Endodermal cell (in vitro differentiated cells): ENCODE results near the gene PRPF19. TPM values are rescaled to one million over a fixed set of nuclear protein-coding genes. Genes with fewer than 3 reads are reported as not detected.

Experiments
- DNase-seq: peaks from one replicate; pipeline ENCODE4 v3.0.0-alpha.2; 2017
- H3K27ac ChIP-seq: 2 replicates; pipeline ENCODE4 v1.5.1; 2013; ENCODE audit warnings: mild to moderate bottlenecking, low read depth, low read length, moderate library complexity
- H3K27me3 ChIP-seq: 2 replicates; pipeline ENCODE4 v1.6.1; 2013; ENCODE audit warnings: mild to moderate bottlenecking, low read length, moderate library complexity; ENCODE audit not compliant: insufficient read depth, control insufficient read depth, poor library complexity, severe bottlenecking
- H3K36me3 ChIP-seq: 2 replicates; pipeline ENCODE4 v1.7.0; 2013; ENCODE audit warnings: mild to moderate bottlenecking, low read length, moderate library complexity; ENCODE audit not compliant: control insufficient read depth, insufficient read depth
- H3K4me1 ChIP-seq: one replicate; pipeline ENCODE4 v1.7.0; 2013; ENCODE audit warnings: low read length; ENCODE audit not compliant: control insufficient read depth, insufficient read depth
- H3K4me3 ChIP-seq: 2 replicates; pipeline ENCODE4 v1.5.1; 2013; ENCODE audit warnings: mild to moderate bottlenecking, low read length, moderate library complexity
- H3K9ac ChIP-seq: 2 replicates; pipeline ENCODE4 v1.6.1; 2013; ENCODE audit warnings: mild to moderate bottlenecking, low read length, moderate library complexity; ENCODE audit not compliant: poor library complexity, severe bottlenecking; ENCODE audit errors: extremely low read depth
- H3K9me3 ChIP-seq: 2 replicates; pipeline ENCODE4 v1.6.1; 2013; ENCODE audit warnings: mild to moderate bottlenecking, low read length, moderate library complexity; ENCODE audit not compliant: control insufficient read depth
- H3K27ac Mint-ChIP-seq: 2 replicates; pipeline ENCODE4 v1.8.0; 2020; ENCODE audit warnings: mixed read lengths
- H3K27me3 Mint-ChIP-seq: 2 replicates; pipeline ENCODE4 v1.8.0; 2021; ENCODE audit warnings: mild to moderate bottlenecking, mixed read lengths; ENCODE audit not compliant: insufficient read depth
- H3K36me3 Mint-ChIP-seq: 2 replicates; pipeline ENCODE4 v1.8.0; 2020; ENCODE audit warnings: low read depth, mixed read lengths
- H3K4me1 Mint-ChIP-seq: 2 replicates; pipeline ENCODE4 v1.8.0; 2020; ENCODE audit warnings: mixed read lengths
- H3K4me3 Mint-ChIP-seq: 2 replicates; pipeline ENCODE4 v1.8.0; 2020; ENCODE audit warnings: mild to moderate bottlenecking, moderate library complexity, mixed read lengths
- H3K9me3 Mint-ChIP-seq: 2 replicates; pipeline ENCODE4 v1.8.0; 2020; ENCODE audit warnings: mild to moderate bottlenecking, mixed read lengths
- CTCF ChIP-seq: fragments of 200-600 bp; sonication (generic); conservative IDR thresholded peaks from 2 replicates; pipeline ENCODE4 v1.5.0; 2021; ENCODE audit warnings: antibody characterized with exemption, mild to moderate bottlenecking
- WGBS, 2 experiments: methylation state at CpG; one replicate each; pipeline versions ENCODE4 v1.1.5 to v1.1.7; 2013; ENCODE audit warnings: missing lambda C conversion rate in 2 of 2, mixed read lengths in 1 of 2; ENCODE audit not compliant: insufficient coverage in 1 of 2, insufficient read length in 1 of 2; 5-methylcytosine and 5-hydroxymethylcytosine counted together
- total RNA-seq, 2 donors: library from RNA; stranded (reverse); fragmentation: NEBNext Ultra II Directional in 1 of 2; extraction: Animal tissue kit (Norgen Biotek cat#: 25700) in 1 of 2; gene quantifications; 2 replicates in 1 of 2; 3 replicates in 1 of 2; pipeline ENCODE4 v1.2.1, GENCODE V29; 2021

Gene PRPF19
- total RNA-seq, 2 donors from 2014 or later, result 106 to 109 TPM

GRCh38 chr11:60908803-60909202 lies 2.4 kb upstream of the PRPF19 start:
- Mint-ChIP-seq H3K27ac (no peak overlapping the region), H3K36me3 (no peaks in the 10 kb centered on the region), H3K4me3 (no peak overlapping the region), H3K4me1 (peaks cover 22% of the 10 kb centered on the region), H3K27me3 (peaks cover 43% of the 10 kb centered on the region), H3K9me3 (no peaks in the 10 kb centered on the region)
- H3K27ac ChIP-seq, result no peak overlapping the region
- no peak for TF ChIP-seq CTCF
- WGBS, 2 experiments, result 33 to 61% methylated on average over 1 of the region's 1 CpG
- H3K27me3 ChIP-seq, result peaks cover 24% of the 10 kb centered on the region
- no peak for DNase-seq
- peaks cover 6% of the 10 kb centered on the region for H3K4me1 ChIP-seq
- no peak overlapping the region for H3K9ac ChIP-seq
- H3K36me3 ChIP-seq, result peaks cover 6% of the 10 kb centered on the region
- no peak overlapping the region for H3K4me3 ChIP-seq
- no peaks in the 10 kb centered on the region for H3K9me3 ChIP-seq

GRCh38 chr11:60905551-60906113 lies 753 bp downstream of the PRPF19 start:
- Histone ChIP-seq H3K27me3 (peaks cover 24% of the 10 kb centered on the region), H3K4me3 (peak overlapping the region; percentile 90), H3K27ac (peak overlapping the region; percentile 82), H3K36me3 (peaks cover 34% of the 10 kb centered on the region), H3K9ac (peak overlapping the region; percentile 93), H3K9me3 (no peaks in the 10 kb centered on the region), H3K4me1 (peaks cover 6% of the 10 kb centered on the region)
- Mint-ChIP-seq H3K9me3 (no peaks in the 10 kb centered on the region), H3K4me1 (peaks cover 14% of the 10 kb centered on the region), H3K27ac (peak overlapping the region; percentile 96), H3K36me3 (peaks cover 22% of the 10 kb centered on the region), H3K4me3 (peak overlapping the region; percentile 77), H3K27me3 (peaks cover 29% of the 10 kb centered on the region)
- WGBS, 2 experiments, result 9 to 12% methylated on average over 12 to 16 of the region's 16 CpGs
- DNase-seq, result no peak
- no peak for TF ChIP-seq CTCF

GRCh38 chr11:60905047-60905446 lies 1.3 kb downstream of the PRPF19 start:
- Histone ChIP-seq H3K27ac (no peak overlapping the region), H3K4me3 (peak overlapping the region; percentile 90)

More at GRCh38 chr11:60905047-60905446, 1.3 kb downstream of the PRPF19 start:
- Mint-ChIP-seq H3K4me3 (peak overlapping the region; percentile 77), H3K9me3 (no peaks in the 10 kb centered on the region), H3K36me3 (peaks cover 22% of the 10 kb centered on the region), H3K27ac (peak overlapping the region; percentile 96), H3K4me1 (peaks cover 14% of the 10 kb centered on the region), H3K27me3 (peaks cover 23% of the 10 kb centered on the region)
- no peak for DNase-seq
- Histone ChIP-seq H3K9ac (no peak overlapping the region), H3K9me3 (no peaks in the 10 kb centered on the region), H3K4me1 (peaks cover 6% of the 10 kb centered on the region), H3K27me3 (peaks cover 20% of the 10 kb centered on the region), H3K36me3 (peaks cover 40% of the 10 kb centered on the region)
- TF ChIP-seq CTCF, result no peak
- WGBS, 2 experiments, result 69 to 73% methylated on average over 4 to 6 of the region's 6 CpGs
